HG02642 (cell line): ENCODE data around the gene MRPS24.

Experiments
- ATAC-seq: cut with Tn5 transposase; IDR thresholded peaks from one replicate; pipeline ENCODE4 v1.9.1; 2021; ENCODE audit warnings: mild to moderate bottlenecking; ENCODE audit not compliant: unreplicated experiment, poor library complexity

MRPS24 gene

DNA sequence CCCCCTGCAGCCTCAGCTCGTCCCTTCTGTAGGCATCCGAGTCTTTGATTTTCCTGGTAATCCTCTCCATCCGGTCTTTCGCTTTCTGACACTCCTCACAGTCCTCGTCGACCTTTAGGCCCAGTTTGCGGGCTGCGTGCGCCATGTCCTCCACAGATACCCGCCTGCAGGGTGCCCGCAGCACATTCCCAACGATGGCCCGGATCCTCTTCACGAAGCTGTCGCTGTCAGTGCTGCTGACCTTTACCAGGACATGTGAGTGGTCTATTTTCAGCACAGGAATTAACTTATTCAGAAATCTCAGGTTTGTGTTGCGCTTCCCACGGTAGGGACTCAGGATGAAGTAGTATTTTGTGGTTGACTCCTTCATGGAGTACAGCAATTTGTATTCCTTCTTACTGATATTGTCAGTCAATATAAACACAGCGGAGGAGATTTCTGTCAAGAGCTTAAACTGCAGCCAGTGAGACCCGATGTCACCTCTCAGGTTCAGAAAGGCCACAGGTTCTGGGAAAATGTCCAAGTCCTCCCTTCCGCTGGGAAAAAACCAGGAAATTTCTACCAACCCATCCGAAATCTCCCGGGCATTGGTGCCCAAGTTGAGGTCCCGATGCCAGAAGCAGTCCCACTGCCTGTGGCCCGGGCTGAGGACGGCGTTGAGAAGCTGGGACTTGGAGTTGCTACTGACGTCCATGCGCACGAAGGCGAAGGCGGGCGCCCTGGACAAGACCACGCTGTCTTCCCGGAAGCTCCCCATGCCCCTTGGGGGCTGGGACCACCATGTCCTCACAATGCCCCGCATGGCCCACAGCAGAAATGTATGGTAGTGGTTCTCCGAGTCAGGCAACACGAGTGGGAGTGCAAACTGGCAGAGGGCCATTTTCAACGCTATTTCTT is 8.9 kb upstream of the MRPS24 start:
- no peak for ATAC-seq

GRCh38 chr7:43876976-43877745 is 7.8 kb upstream of the MRPS24 start:
- ATAC-seq: no peak

DNA sequence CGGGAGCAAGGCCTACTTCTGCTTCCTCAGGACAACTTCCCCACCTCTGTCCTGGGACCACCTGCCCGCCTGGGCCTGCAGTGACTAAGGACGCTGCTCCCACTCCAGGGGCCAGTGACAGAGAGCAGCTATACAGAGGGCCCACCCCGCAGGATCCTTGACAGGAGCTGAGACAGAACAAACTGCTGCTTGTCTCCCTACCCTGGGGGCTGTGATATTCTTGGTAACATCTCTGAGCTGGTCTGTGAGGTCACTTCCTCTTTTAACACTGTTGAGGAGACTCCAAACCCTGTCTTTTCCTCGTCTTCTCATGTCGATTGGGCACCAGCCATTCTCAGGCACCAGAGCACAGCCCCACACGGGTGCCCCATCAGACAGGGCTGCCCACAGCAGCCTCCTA is 6.9 kb upstream of the MRPS24 start:
- ATAC-seq: no peak

DNA sequence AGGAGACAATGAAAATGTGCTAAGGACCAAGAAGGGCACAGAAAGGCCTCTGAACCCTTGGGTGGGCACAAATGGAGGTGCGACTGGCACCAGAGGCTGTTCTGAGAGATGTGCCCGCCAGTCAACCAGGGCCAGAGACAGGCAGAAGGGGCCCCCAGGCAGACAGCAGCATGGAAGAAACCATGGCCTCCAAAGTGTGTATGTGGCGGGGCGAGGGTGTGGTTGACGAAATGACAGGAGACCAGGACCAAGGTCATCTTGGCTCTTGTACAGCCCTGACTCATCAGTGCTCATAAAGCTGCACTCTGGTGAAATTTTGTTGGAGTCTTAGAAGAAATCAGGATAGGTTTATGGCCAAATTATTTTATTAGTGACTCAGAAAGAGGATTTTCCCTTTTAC is 4.0 kb upstream of the MRPS24 start:
- ATAC-seq: no peak

DNA sequence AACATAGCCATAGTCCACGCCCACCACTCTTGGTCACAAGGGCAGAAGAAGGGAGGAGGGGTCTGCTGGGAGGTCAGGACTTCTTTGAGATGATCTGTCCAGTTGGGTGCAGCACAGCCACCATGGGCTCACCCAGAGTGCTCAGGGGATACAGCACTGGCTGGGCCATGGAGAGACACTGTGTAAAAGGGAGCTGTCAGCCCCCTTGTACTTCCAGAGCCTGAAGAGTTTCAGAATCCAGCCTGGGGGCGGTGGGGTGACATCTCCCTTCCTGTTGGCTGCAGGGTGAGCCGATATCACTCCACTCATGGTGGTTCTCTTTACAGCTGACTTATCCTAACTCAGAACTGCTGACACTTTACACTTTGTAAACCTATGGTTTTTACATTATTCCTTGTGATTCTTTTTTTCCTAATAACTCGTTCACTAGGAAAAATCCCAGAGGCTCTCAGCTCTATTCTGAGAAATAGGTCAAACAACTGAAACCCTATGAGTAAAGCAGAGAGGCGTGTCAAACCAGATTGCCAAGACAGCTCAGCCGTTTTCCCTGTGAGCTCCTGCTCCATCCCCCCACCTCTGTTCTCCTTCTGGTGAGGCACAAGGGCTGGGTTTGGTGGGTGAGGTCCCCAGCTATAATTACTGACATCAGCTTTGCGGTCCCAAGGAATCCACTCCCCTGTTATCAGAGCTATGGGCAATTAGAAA is 3.2 kb upstream of the MRPS24 start:
- ATAC-seq: no peak

DNA sequence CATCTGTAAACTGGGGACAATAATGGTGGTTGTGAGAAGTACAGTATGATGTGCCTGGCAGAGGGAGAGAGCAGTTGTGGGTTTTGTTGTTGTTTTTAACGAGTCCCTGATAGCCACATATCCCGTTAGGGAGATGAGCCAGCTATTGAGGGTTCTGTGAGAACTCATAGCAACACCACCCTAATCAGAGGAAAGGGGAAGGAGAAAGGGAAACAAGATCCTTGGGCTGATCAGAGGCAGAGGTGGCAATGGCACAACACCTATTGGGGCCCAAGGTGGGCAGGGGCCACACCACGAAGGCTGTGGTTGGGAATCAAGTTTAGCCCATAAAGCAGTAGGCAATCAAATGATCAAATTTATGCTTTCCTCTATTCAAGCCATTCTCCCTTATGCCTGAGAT is 1.7 kb upstream of the MRPS24 start:
- ATAC-seq: no peak

GRCh38 chr7:43870316-43870715 is 999 bp upstream of the MRPS24 start:
- ATAC-seq: no peak

- peak; percentile 11 for ATAC-seq
Observed at GRCh38 chr7:43869867-43870240, 537 bp upstream of the MRPS24 start.

- no peak for ATAC-seq
Observed at GRCh38 chr7:43868681-43869005, 674 bp downstream of the MRPS24 start.

GRCh38 chr7:43868181-43868580 is 1.1 kb downstream of the MRPS24 start:
- no peak for ATAC-seq

DNA sequence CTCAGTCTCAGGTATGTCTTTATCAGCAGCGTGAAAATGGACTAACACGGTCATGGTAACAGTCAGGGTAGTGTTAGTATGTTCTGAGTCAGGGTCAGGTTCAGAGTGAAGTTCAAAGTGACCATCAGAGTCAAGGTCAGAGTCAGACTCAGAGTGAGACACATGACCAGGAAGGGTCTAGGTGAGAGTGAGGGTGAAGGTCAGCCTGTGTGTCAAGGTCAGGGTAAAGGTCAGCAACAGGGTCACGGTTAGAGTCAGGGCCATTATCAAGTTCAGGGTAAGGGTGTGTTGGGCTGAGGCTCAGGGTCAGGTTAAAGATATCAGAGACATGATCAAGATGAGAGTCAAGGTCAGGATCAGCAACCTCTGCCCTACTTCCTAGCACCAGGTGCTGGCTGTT is 4.0 kb downstream of the MRPS24 start:
- ATAC-seq: no peak

GRCh38 chr7:43864126-43864525 is 5.2 kb downstream of the MRPS24 start:
- ATAC-seq: no peak

- no peak for ATAC-seq
Observed at GRCh38 chr7:43856996-43857395, 12.3 kb downstream of the MRPS24 start.

DNA sequence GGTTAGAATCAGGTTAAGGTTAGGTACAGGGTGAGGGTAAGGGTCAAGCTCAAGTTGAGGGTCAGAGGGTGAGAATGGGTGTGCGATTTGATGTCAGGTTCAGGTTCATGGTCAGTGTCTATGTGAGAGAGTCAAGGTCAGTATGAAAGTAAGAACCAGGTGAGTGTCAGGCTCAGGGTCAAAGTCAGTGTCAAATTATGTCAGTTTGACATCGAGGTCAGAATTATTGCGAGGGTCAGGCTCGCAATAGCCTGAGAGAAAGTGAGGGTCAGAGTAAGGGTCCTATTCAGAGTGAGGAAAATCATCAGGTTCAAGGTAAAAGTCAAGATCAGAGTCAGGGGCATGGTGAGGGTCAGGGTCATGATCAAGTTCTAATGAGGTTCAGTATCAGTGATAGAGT is 13.0 kb downstream of the MRPS24 start:
- ATAC-seq: no peak

DNA sequence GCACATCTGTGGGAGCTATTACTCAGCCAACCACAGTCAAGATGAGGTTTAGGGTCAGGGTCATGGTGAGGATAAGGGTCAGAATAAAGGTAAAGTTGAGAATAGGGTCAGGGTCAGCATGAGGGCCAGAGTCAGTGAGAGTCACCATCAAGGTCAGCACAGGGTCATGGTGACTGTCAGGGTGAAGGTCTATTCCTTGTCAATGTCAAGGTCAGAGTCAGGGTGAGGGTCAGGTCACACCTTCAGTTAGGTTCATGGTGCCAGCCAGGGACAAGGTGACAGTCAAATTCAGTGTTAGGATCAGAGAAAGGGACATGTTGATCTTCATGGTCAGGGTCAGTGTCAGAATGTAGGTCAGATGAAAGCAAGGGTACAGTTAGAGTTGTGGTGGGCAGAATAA is 14.1 kb downstream of the MRPS24 start:
- ATAC-seq: no peak

- no peak for ATAC-seq
Observed at GRCh38 chr7:43851805-43852204, 17.5 kb downstream of the MRPS24 start.

DNA sequence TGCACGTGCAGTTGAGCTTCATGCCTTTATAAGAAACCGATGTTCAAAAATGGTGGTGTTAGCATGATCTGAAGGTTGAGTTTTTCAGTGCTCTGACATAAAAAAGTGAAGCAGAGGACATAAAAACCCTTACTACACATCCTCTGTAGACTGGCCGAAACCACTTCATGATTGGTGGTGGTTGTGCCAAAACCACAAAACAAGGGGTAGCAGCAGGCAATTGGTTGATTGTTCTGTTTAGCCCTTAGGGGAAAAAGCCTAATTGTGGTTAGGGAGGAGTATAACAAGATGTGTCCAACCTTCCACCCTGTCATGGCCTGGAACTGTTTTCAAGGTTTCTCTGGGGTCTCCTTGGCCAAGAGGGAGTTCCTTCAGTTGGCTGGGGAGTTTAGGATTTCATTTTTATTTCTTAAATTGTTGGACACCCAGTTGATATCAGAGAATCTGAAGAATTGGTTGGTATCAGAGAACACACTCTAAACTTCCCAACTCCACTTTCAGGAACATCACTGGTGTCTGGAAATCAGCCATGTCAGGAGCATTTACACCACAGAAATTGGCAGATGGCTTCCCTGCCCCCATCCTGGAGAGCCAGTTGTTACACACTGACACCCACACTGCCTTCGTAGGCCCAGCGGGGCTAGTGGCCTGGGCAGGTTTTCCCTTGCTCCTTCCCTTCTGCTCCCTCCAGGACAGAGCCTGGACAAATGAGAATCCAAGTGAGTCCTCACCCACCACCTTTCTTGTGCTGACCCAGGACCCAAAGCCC is 18.8 kb downstream of the MRPS24 start:
- no peak for ATAC-seq

GRCh38 chr7:43849047-43849446 is 20.3 kb downstream of the MRPS24 start:
- ATAC-seq: no peak

DNA sequence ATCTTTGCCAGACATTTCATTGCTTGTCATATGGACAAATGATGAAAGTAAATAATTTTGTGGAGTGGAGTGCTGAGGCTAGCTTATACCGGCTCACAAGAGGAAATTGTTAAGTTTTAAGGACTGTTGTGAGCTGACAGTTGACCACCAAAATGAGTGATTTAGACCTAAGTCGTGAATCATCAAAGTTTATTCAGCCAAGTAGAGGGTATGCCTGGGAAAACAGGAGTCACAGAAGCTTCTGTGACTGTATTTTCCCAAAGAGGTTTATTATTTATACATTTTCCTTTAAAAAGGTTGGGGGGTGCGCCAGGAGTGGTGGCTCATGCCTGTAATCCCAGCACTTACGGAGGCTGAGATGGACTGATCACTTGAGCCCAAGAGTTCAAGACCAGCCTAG is 21.8 kb downstream of the MRPS24 start:
- no peak for ATAC-seq

- no peak for ATAC-seq
Observed at GRCh38 chr7:43844662-43845061, 24.7 kb downstream of the MRPS24 start.
